ENCODE results near the gene CIDEC. TPM values are rescaled to one million over a fixed set of nuclear protein-coding genes. Genes with fewer than 3 reads are reported as not detected.

The CIDEC gene
- polyA plus RNA-seq, 3 donors = 0.08 TPM; not detected in 2

DNA sequence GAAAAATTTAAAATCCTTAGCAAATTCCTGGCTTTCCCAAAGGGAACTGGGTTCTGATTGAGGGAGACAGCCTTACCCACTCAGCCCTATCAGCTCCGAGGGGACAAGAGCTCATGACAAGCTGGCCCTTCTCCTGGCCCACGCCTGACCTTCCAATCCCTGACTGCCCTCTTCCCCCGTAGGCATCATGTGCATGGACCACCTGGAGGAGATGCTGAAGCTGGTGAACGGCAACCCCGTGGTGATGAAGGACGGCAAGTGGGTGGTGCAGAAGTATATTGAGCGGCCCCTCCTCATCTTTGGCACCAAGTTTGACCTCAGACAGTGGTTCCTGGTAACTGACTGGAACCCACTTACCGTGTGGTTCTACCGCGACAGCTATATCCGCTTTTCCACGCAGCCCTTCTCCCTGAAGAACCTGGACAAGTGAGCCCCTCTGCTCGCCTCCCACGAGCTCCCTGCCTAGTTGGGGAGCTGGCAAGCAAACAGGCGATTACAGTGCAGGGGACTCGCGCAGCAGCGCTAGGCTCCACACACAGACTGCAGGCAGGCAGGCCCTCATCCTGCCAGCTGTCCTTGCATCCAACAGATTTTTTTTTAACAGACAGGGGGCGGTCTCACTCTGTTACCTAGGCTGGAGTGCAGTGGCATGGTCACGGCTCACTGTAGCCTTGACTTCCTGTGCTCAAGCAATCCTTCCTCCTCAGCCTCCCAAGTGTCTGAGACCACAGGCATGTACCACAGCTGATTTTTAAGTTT lies 53.1 kb downstream of the CIDEC start:
- Mint-ChIP-seq H3K9me3 (no peaks in the 10 kb centered on the region), H3K27ac (no peak overlapping the region), H3K4me1 (peaks cover 2% of the 10 kb centered on the region), H3K4me3 (no peak overlapping the region), H3K27me3 (ENCODE audit: low read depth in 3 of 3) (no peaks in the 10 kb centered on the region), H3K36me3 (peaks cover 27 to 55% of the 10 kb centered on the region in 2 donors)
- Histone ChIP-seq H3K27ac (ENCODE audit: low read depth in 1 of 2, low read length in 2 of 2) (no peak overlapping the region), H3K9me3 (replicated peaks in 1 of 2; ENCODE audit: control insufficient read depth in 1 of 2, insufficient read depth in 1 of 2, low read length in 2 of 2) (no peaks in the 10 kb centered on the region), H3K9ac (ENCODE audit: insufficient read depth, low read length, poor library complexity, severe bottlenecking) (no peak overlapping the region), H3K4me3 (replicated peaks in 1 of 3; ENCODE audit: low read depth in 2 of 3, low read length in 3 of 3) (no peak overlapping the region), H3K4me1 (ENCODE audit: control insufficient read depth in 1 of 2, insufficient read depth in 2 of 2, low read length in 2 of 2) (no peaks in the 10 kb centered on the region), H3K79me2 (ENCODE audit: insufficient read depth, low read length) (no peaks in the 10 kb centered on the region), H4K20me1 (ENCODE audit: insufficient read depth, low read length) (no peaks in the 10 kb centered on the region), H3K36me3 (replicated peaks in 1 of 2; ENCODE audit: control insufficient read depth in 1 of 2, insufficient read depth in 2 of 2, low read length in 2 of 2) (peaks cover 12 to 43% of the 10 kb centered on the region in 2 donors), H3K27me3 (ENCODE audit: control insufficient read depth in 2 of 2, insufficient read depth in 2 of 2, low read length in 2 of 2) (no peaks in the 10 kb centered on the region), H3K4me2 (replicated peaks; ENCODE audit: extremely low read depth, low read length, poor library complexity, severe bottlenecking) (no peak overlapping the region), H2AFZ (ENCODE audit: insufficient read depth, low read depth, low read length, poor library complexity, severe bottlenecking) (no peak overlapping the region)
- peak in 1 of 3 donors; percentile 7 for DNase-seq
- intact Hi-C loops (cut with micrococcal nuclease) = no loop called here
- WGBS (ENCODE audit: insufficient coverage) = 88% methylated on average over 18 of the region's 20 CpGs
- TF ChIP-seq, protein P1, sequence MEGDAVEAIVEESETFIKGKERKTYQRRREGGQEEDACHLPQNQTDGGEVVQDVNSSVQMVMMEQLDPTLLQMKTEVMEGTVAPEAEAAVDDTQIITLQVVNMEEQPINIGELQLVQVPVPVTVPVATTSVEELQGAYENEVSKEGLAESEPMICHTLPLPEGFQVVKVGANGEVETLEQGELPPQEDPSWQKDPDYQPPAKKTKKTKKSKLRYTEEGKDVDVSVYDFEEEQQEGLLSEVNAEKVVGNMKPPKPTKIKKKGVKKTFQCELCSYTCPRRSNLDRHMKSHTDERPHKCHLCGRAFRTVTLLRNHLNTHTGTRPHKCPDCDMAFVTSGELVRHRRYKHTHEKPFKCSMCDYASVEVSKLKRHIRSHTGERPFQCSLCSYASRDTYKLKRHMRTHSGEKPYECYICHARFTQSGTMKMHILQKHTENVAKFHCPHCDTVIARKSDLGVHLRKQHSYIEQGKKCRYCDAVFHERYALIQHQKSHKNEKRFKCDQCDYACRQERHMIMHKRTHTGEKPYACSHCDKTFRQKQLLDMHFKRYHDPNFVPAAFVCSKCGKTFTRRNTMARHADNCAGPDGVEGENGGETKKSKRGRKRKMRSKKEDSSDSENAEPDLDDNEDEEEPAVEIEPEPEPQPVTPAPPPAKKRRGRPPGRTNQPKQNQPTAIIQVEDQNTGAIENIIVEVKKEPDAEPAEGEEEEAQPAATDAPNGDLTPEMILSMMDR (IDR thresholded peaks at IDR 0.05) = peak; percentile 20

GRCh38 chr3:9825451-9826040 lies 54.5 kb downstream of the CIDEC start:
- Histone ChIP-seq H3K4me2 (replicated peaks; ENCODE audit: extremely low read depth, low read length, poor library complexity, severe bottlenecking) (no peak overlapping the region), H3K36me3 (replicated peaks in 1 of 2; ENCODE audit: control insufficient read depth in 1 of 2, insufficient read depth in 2 of 2, low read length in 2 of 2) (peaks cover 12 to 34% of the 10 kb centered on the region in 2 donors), H3K9me3 (replicated peaks in 1 of 2; ENCODE audit: control insufficient read depth in 1 of 2, insufficient read depth in 1 of 2, low read length in 2 of 2) (no peaks in the 10 kb centered on the region), H3K4me1 (ENCODE audit: control insufficient read depth in 1 of 2, insufficient read depth in 2 of 2, low read length in 2 of 2) (no peaks in the 10 kb centered on the region), H3K27ac (ENCODE audit: low read depth in 1 of 2, low read length in 2 of 2) (no peak overlapping the region), H3K79me2 (ENCODE audit: insufficient read depth, low read length) (no peaks in the 10 kb centered on the region), H3K4me3 (replicated peaks in 1 of 3; ENCODE audit: low read depth in 2 of 3, low read length in 3 of 3) (no peak overlapping the region), H3K9ac (ENCODE audit: insufficient read depth, low read length, poor library complexity, severe bottlenecking) (no peak overlapping the region), H2AFZ (ENCODE audit: insufficient read depth, low read depth, low read length, poor library complexity, severe bottlenecking) (no peak overlapping the region), H4K20me1 (ENCODE audit: insufficient read depth, low read length) (no peaks in the 10 kb centered on the region), H3K27me3 (ENCODE audit: control insufficient read depth in 2 of 2, insufficient read depth in 2 of 2, low read length in 2 of 2) (no peaks in the 10 kb centered on the region)
- Mint-ChIP-seq H3K27ac (no peak overlapping the region), H3K27me3 (ENCODE audit: low read depth in 3 of 3) (peaks cover 0 to 2% (median 0%) of the 10 kb centered on the region in 3 donors), H3K4me1 (peaks cover 2% of the 10 kb centered on the region), H3K4me3 (no peak overlapping the region), H3K9me3 (no peaks in the 10 kb centered on the region), H3K36me3 (peaks cover 28 to 48% of the 10 kb centered on the region in 2 donors)
- intact Hi-C loops (cut with micrococcal nuclease) = no loop called here
- TF ChIP-seq, protein P1 (IDR thresholded peaks at IDR 0.05) = no peak
- DNase-seq = no peak
- 93% methylated on average over 10 of the region's 14 CpGs for WGBS (ENCODE audit: insufficient coverage)

Data from CD14-positive monocyte (primary cell).